ENCODE measurements around the gene KCNT1.

KCNT1 gene

DNA sequence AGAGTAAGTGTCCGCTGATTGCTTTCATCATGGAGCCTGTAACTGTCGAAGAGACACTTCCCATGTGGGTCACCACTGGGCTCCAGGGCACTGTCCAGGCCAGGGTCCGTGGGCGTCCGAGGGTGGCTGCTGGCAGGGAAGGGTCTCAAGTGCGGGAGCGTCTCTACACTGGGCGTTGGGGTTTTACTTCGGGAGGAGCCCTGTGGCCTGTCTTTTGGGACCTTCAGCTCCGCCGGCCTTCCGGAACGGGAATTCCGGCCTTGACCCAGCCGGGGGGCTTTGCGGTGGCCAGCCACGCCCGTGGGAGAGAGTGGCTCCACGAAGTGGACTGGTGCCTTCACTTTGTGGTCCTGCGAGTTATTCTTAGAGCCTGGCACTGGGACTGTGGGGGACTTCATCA, 119.1 kb downstream of the KCNT1 start:
- Histone ChIP-seq H3K4me3 (ENCODE audit: low read length) (no peak overlapping the region), H3K27me3 (ENCODE audit: control insufficient read depth, insufficient read depth, low read length) (no peaks in the 10 kb centered on the region), H3K9me3 (ENCODE audit: control insufficient read depth, low read length) (no peaks in the 10 kb centered on the region), H3K9ac (ENCODE audit: low read length) (no peak overlapping the region), H3K36me3 (ENCODE audit: control insufficient read depth, insufficient read depth, low read length) (peaks cover 10% of the 10 kb centered on the region), H3K4me1 (ENCODE audit: control insufficient read depth, insufficient read depth, low read length) (no peaks in the 10 kb centered on the region)

DNA sequence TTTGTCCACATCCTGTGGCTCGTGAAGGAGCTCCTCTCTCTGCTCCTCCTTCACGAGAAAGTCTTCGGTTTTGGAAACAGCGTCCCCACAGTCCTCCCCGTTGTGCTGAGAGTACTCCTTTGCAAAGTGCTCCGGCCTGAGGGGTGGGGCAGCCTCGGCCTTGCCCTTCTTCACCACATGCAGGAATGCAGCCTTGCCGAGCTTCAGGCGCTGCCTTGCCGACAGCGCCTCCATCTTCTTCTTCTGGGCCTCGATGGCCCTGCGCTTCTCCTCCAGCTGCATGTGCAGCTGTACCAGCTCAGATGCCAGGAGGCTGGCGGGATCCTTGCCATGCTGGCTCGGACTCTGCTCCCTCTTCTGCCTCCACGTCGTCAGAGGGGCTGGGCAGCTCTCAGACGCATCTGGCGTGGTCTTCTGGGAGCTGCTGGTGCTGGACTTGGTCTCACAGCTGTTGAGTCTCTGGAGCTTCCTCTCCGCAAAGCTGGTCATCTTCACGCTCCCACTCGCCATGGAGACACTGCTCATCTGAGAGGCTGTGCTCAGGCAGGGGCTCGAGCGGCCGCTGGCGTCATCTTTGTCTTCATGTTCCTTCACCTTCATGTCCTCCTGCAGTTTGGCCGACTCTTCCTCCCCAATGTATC, 119.9 kb downstream of the KCNT1 start:
- Histone ChIP-seq H3K36me3 (ENCODE audit: control insufficient read depth, insufficient read depth, low read length) (peaks cover 10% of the 10 kb centered on the region), H3K27me3 (ENCODE audit: control insufficient read depth, insufficient read depth, low read length) (no peaks in the 10 kb centered on the region), H3K4me1 (ENCODE audit: control insufficient read depth, insufficient read depth, low read length) (no peaks in the 10 kb centered on the region), H3K4me3 (ENCODE audit: low read length) (no peak overlapping the region), H3K9ac (ENCODE audit: low read length) (no peak overlapping the region), H3K9me3 (ENCODE audit: control insufficient read depth, low read length) (no peaks in the 10 kb centered on the region)

DNA sequence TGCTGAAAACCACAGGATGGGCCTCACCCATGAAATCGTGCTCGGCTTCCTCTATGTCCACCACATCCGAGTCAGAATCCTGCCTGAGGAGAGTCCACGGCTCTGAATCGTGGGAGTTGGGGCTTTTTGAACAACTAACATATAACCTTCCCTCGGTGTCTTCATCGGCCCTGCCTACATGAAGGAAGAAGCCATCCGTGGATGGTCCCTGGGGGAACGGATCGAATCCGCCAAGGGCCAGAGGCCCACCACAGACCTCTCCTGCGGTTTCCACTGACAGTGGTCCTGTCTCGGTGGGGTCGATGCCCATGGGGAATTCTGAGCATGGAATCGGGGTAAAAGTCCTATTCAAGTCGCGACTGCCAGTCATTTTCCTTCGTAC, 120.4 kb downstream of the KCNT1 start:
- Histone ChIP-seq H3K9me3 (ENCODE audit: control insufficient read depth, low read length) (no peaks in the 10 kb centered on the region), H3K36me3 (ENCODE audit: control insufficient read depth, insufficient read depth, low read length) (peaks cover 9% of the 10 kb centered on the region)

DNA sequence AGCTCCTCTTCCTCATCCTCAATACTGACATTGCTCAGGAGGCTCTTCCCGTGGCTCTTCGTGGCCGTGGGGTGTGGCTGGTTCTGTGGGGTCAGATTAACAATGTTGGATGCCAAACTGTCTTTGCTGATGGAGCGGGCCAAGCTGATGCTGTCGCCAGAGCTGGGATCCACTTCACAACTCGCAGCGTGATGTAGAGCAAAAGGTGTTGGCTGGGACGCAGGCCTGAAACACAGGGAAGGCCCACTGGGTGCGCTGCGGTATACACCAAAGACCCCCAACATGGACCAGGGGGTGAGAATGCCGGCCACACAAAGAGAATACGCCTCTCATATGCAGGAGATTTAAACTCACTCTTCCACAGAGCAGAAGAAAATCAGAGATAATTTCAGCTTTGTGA, 121.1 kb downstream of the KCNT1 start:
- Histone ChIP-seq H3K9ac (ENCODE audit: low read length) (no peak overlapping the region), H3K4me1 (ENCODE audit: control insufficient read depth, insufficient read depth, low read length) (no peaks in the 10 kb centered on the region), H3K36me3 (ENCODE audit: control insufficient read depth, insufficient read depth, low read length) (peaks cover 2% of the 10 kb centered on the region)

More for the DNA sequence above, 120.4 kb downstream of the KCNT1 start:
- no peaks in the 10 kb centered on the region for H3K27me3 ChIP-seq (ENCODE audit: control insufficient read depth, insufficient read depth, low read length)
- no peaks in the 10 kb centered on the region for H3K4me1 ChIP-seq (ENCODE audit: control insufficient read depth, insufficient read depth, low read length)
- no peak overlapping the region for H3K4me3 ChIP-seq (ENCODE audit: low read length)
- H3K9ac ChIP-seq (ENCODE audit: low read length), result no peak overlapping the region

DNA sequence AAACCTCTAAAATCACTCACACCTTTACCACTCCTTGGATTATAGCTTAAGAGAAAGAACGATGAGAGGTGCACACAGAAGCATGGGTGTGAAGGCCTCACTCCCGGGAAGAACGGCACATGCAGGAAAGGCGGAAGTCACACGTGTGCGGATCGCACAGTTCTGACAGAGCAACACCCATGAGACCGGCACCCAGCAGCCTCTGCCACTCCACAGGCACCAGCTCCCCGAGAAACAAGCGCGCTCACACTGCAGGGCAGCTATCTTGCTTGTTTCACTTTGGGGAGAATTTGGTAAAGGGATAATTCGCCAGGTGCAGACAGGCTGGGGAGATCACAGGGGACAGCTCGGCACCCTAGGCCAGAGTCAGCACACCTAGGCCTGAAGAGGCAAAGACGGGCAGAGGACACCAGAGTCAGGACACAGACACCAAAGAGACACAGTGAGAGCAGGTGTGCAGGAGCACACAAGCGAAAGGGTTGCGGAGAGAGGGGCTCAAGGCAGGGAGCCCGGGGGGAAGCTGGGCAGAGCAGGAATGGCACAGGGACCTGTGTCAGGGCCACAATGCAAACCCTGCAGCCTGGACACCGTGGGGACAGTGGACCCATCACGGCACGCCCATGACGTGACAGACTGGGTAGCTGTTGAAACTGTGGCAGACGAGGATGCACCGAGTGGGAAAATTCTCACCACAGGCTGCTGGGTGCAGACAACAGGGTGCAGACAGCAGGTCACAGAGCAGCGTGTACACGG, 123.6 kb downstream of the KCNT1 start:
- Histone ChIP-seq H3K36me3 (ENCODE audit: control insufficient read depth, insufficient read depth, low read length) (no peaks in the 10 kb centered on the region), H3K27me3 (ENCODE audit: control insufficient read depth, insufficient read depth, low read length) (no peaks in the 10 kb centered on the region), H3K4me1 (ENCODE audit: control insufficient read depth, insufficient read depth, low read length) (no peaks in the 10 kb centered on the region), H3K4me3 (ENCODE audit: low read length) (no peak overlapping the region), H3K9ac (ENCODE audit: low read length) (no peak overlapping the region), H3K9me3 (ENCODE audit: control insufficient read depth, low read length) (no peaks in the 10 kb centered on the region)

More for the DNA sequence above, 121.1 kb downstream of the KCNT1 start:
- Histone ChIP-seq H3K9me3 (ENCODE audit: control insufficient read depth, low read length) (no peaks in the 10 kb centered on the region), H3K27me3 (ENCODE audit: control insufficient read depth, insufficient read depth, low read length) (no peaks in the 10 kb centered on the region), H3K4me3 (ENCODE audit: low read length) (no peak overlapping the region)

DNA sequence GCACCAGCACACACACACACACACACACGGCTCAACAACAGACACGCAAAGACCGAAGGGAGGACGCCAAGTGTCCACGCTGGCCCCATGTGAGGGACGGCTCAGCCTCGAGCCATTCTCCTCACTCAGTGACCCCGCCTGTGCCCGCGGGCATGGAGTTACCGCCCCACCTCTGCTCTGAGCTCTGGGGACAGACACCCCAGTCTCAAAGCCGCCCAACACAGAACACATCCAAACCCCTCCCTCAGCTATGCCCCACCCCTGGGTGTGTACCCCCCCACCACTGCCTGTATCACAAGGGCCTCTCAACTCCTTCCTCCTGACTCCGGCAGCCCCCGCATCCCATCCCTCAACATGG, 124.2 kb downstream of the KCNT1 start:
- Histone ChIP-seq H3K4me1 (ENCODE audit: control insufficient read depth, insufficient read depth, low read length) (no peaks in the 10 kb centered on the region), H3K27me3 (ENCODE audit: control insufficient read depth, insufficient read depth, low read length) (no peaks in the 10 kb centered on the region), H3K4me3 (ENCODE audit: low read length) (no peak overlapping the region), H3K36me3 (ENCODE audit: control insufficient read depth, insufficient read depth, low read length) (no peaks in the 10 kb centered on the region), H3K9ac (ENCODE audit: low read length) (no peak overlapping the region), H3K9me3 (ENCODE audit: control insufficient read depth, low read length) (no peaks in the 10 kb centered on the region)

DNA sequence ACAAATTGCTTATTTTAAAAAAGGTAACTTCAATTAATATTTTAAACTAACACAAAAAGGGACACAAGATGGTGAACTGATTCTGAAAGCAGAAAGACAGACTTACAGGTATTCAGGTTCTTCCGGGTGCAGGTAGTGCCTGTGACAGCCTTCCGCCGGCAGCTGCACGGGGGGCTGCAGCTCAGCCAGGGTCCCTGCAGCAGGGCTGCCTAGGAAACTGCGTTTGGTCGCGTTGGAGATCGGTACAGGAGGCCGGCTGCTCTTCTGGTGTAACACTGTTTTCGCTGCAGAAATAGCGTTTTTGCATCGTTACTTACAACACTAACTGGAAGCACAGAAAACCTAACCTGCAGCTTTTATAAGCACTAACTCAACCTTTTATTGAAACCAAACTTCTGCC, 125.3 kb downstream of the KCNT1 start:
- H3K27me3 ChIP-seq (ENCODE audit: control insufficient read depth, insufficient read depth, low read length), result no peaks in the 10 kb centered on the region
- H3K4me1 ChIP-seq (ENCODE audit: control insufficient read depth, insufficient read depth, low read length), result no peaks in the 10 kb centered on the region
- no peaks in the 10 kb centered on the region for H3K36me3 ChIP-seq (ENCODE audit: control insufficient read depth, insufficient read depth, low read length)
- no peak overlapping the region for H3K4me3 ChIP-seq (ENCODE audit: low read length)
- no peaks in the 10 kb centered on the region for H3K9me3 ChIP-seq (ENCODE audit: control insufficient read depth, low read length)
- H3K9ac ChIP-seq (ENCODE audit: low read length), result no peak overlapping the region

DNA sequence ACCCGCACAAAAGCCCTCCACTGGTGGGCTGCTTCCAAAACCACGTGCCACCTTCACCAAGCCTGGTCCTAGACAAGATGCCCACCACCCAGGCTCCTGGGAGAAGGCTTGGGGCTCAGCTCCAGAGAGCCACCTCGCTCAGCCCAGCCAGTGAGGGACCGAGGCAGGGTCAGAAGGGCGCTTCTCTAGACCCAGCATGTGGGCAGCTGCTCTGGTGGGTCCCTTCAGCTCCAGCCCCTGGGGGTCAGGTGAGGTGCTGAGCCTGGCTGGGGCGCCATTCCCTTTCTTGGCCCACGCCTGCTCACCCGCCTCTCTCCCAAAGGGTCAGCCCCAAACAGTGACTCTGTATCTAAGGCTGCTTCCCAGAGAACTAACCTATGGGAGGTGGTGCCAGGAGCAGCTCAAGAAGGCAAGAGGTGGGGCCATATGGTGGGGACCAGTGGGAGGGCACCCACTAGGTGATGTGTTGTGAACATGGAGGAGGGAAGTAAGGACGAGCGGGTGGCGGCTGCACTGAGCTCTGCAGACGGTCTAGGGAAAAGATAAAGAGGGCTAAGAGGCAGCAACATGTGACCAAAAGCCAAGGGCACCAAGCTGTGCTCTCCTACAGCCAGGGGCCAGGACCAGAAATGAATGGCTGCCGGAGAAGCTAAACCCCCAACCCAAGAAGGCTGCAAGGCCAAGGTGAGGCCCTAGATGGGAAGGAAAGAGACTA, 126.0 kb downstream of the KCNT1 start:
- Histone ChIP-seq H3K9me3 (ENCODE audit: control insufficient read depth, low read length) (no peaks in the 10 kb centered on the region), H3K4me1 (ENCODE audit: control insufficient read depth, insufficient read depth, low read length) (no peaks in the 10 kb centered on the region), H3K36me3 (ENCODE audit: control insufficient read depth, insufficient read depth, low read length) (no peaks in the 10 kb centered on the region), H3K27me3 (ENCODE audit: control insufficient read depth, insufficient read depth, low read length) (no peaks in the 10 kb centered on the region), H3K4me3 (ENCODE audit: low read length) (no peak overlapping the region), H3K9ac (ENCODE audit: low read length) (no peak overlapping the region)

DNA sequence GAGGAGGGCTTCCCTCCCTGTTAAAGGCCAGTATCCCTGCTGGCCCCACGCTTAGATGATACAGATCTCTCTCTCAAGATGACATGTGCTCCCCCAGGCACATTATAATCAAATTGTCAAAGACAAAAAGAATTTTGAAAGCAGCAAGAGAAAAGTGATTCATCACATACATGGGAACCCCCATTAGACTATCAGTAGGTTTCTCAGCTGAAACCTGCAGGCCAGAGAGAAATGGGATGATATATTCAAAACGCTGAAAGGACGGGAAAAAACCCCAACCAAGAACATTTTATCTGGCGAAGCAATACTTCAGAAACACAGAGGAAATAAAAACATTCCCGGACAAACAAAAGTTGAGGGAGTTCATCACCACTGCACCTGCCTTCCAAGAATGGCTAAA, 126.7 kb downstream of the KCNT1 start:
- Histone ChIP-seq H3K9ac (ENCODE audit: low read length) (no peak overlapping the region), H3K36me3 (ENCODE audit: control insufficient read depth, insufficient read depth, low read length) (no peaks in the 10 kb centered on the region), H3K9me3 (ENCODE audit: control insufficient read depth, low read length) (no peaks in the 10 kb centered on the region), H3K4me3 (ENCODE audit: low read length) (no peak overlapping the region), H3K27me3 (ENCODE audit: control insufficient read depth, insufficient read depth, low read length) (no peaks in the 10 kb centered on the region), H3K4me1 (ENCODE audit: control insufficient read depth, insufficient read depth, low read length) (no peaks in the 10 kb centered on the region)

DNA sequence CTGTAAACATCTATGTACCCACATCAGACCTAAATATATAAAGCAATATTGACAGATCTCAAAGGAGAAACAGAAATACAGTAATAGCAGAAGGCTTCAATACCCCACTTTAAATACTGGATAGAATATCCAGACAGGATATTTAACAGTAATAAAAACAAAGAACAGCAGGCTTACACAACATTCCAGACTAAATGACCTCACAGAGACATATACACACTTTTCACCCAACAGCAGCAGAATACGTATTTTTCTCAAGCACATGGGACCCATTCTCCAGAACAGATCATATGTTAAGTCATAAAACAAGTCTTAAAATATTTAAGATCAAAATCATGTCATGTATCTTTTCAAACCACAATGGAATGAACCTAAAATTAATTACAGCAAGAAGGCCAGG, 128.5 kb downstream of the KCNT1 start:
- H3K27me3 ChIP-seq (ENCODE audit: control insufficient read depth, insufficient read depth, low read length), result no peaks in the 10 kb centered on the region
- no peak overlapping the region for H3K9ac ChIP-seq (ENCODE audit: low read length)
- no peaks in the 10 kb centered on the region for H3K4me1 ChIP-seq (ENCODE audit: control insufficient read depth, insufficient read depth, low read length)
- H3K9me3 ChIP-seq (ENCODE audit: control insufficient read depth, low read length), result no peaks in the 10 kb centered on the region
- no peaks in the 10 kb centered on the region for H3K36me3 ChIP-seq (ENCODE audit: control insufficient read depth, insufficient read depth, low read length)
- H3K4me3 ChIP-seq (ENCODE audit: low read length), result no peak overlapping the region

DNA sequence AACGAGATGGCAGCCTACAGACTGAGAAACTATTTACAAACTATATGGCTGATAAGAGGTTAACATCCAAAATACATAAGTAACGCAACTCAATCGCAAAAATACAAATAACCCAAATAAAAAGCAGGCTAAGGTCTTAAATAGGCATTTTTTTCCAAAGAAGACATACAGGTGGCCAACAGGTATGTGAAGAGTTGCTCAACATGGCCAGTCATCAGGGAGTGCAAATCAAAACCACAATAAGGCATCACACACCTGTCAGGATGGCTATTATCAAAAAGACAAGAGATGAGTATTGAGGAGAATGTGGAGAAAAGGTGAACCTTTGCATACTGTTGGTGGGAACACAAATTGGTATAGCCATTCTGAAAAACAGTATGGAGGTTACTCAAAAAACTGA, 131.9 kb downstream of the KCNT1 start:
- H3K9me3 ChIP-seq (ENCODE audit: control insufficient read depth, low read length), result no peaks in the 10 kb centered on the region
- no peak overlapping the region for H3K4me3 ChIP-seq (ENCODE audit: low read length)
- no peaks in the 10 kb centered on the region for H3K36me3 ChIP-seq (ENCODE audit: control insufficient read depth, insufficient read depth, low read length)
- no peak overlapping the region for H3K9ac ChIP-seq (ENCODE audit: low read length)
- no peaks in the 10 kb centered on the region for H3K4me1 ChIP-seq (ENCODE audit: control insufficient read depth, insufficient read depth, low read length)
- no peaks in the 10 kb centered on the region for H3K27me3 ChIP-seq (ENCODE audit: control insufficient read depth, insufficient read depth, low read length)

DNA sequence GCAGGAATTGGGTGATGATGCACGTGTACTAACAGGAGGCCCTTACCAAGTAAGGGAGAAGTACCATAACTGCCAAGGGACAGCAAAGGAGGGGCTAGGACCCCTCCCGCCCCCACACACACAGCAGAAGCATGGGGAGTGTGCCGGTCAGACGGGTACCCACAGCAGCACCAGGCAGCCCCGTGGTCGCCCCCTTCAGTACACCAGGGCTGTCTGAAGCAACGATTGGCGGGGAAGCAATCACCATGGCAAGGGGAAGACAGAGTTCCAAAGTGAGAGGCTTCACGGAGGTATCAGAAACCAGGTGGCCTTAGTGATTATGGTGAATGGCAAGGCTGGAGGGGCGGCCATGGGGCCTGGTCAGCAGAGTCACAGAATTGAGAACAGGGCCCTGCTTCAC, 133.1 kb downstream of the KCNT1 start:
- H3K9me3 ChIP-seq (ENCODE audit: control insufficient read depth, low read length), result no peaks in the 10 kb centered on the region
- peaks cover 10% of the 10 kb centered on the region for H3K4me1 ChIP-seq (ENCODE audit: control insufficient read depth, insufficient read depth, low read length)
- no peaks in the 10 kb centered on the region for H3K27me3 ChIP-seq (ENCODE audit: control insufficient read depth, insufficient read depth, low read length)
- no peak overlapping the region for H3K4me3 ChIP-seq (ENCODE audit: low read length)
- no peak overlapping the region for H3K9ac ChIP-seq (ENCODE audit: low read length)
- no peaks in the 10 kb centered on the region for H3K36me3 ChIP-seq (ENCODE audit: control insufficient read depth, insufficient read depth, low read length)

Measured in mucosa of stomach (tissue), 1 donor.